Activated gamma-delta T cell treated with Interleukin-2 at 50 U/mL for 16 hours (primary cell): ENCODE measurements around the gene TCP1.
"Not testable (repeated sequence)": the region's sequence is repeated elsewhere in the genome, so short reads cannot be mapped to it uniquely, and the experiment has no call there.

Experiments
- DNase-seq: peaks from one replicate; pipeline ENCODE4 v3.0.0-alpha.2; 2020

TCP1 gene

GRCh38 chr6:159789377-159790148 lies at the start of gene TCP1:
TSS of gene TCP1 (minus strand) at chr6:159789602. CDS start at chr6:159789468, 134 bp downstream.
- DNase-seq: peak; percentile 98

- DNase-seq: no peak
Observed at GRCh38 chr6:159838020-159838744, 48.8 kb upstream of the TCP1 start.

DNA sequence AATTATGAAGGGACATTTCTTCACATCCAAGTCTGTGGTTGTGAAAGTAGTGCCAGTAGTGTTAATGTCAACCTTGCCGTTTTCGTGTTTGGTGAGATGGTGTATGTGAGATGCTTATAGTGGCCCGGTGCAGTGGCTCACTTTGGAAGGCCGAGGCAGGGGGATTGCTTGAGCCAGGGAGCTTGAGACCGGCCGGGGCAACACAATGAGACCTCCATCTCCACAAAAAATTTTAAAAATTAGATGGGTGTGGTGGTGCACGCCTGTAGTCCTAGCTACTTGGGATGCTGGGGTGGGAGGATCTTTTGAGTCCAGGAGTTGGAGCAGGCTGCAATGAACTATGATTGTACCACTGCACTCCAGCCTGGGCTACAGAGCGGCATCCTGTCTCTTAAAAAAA lies 48.1 kb upstream of the TCP1 start:
- DNase-seq: no peak

GRCh38 chr6:159836718-159837490 lies 47.5 kb upstream of the TCP1 start:
- no peak for DNase-seq

- no peak for DNase-seq
Observed at GRCh38 chr6:159833997-159834603, 44.7 kb upstream of the TCP1 start.

- no peak for DNase-seq
Observed at GRCh38 chr6:159833556-159833955, 44.2 kb upstream of the TCP1 start.

DNA sequence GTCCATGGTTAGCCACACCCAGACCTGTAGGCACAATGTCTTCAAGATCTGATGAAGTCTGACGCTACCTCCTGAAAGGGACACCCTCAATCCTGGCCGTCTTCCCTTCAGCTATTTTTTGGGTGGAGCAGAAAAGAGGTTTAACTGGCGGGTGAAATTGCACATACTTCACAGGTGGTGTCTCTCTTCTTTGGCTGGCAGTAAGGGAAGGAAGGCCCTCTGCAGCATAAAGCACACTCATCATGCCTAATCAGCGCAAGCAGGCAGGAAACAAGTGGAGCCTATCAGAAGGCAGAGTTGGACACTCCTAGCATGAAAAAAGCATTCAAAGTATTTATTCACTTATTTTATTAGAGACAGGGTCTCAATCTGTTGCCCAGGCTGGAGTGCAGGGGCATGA lies 43.5 kb upstream of the TCP1 start:
- no peak for DNase-seq

- DNase-seq: no peak
Observed at GRCh38 chr6:159831373-159831679, 41.9 kb upstream of the TCP1 start.

DNA sequence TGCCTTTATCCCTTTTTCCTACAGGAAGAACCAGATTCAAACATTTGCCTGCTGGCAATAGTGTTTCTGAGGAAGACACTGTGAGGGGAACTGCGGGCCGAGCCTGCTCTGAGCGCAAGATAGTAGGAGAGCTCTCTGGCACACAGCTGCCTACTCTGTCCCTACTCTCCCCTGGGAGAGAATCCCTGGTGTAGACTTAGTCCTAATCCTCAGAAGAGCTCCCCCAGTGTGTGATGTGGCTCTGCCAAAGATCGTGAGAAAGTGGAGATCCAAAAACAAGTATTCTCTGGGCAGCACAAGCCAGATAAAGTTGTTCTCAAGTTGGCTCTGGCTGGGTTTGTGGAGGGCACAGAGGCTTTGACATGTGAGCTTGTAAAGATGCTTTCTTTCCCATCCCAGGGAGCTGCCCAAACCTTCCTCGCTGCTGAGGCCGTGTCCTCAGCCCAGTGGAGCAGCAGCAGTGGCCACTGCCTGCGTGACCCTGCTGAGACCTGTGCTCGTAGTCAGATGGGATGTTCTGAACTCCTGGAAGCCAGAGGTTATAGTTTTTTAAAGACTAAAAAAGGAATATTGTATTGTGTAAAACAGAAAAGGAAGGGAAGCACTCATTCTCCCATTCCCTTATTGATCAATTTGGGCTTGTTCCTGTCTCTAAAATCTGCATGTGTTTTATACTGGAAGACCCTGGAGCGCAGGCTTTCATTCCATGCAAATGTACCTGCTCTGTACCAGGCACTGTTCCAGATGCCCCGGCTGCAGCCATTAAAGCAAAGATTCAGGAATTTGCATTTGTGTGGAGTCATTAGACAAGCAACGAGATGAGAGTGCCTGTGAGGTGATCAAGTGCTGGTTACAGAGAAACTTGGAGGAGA lies 41.3 kb upstream of the TCP1 start:
- no peak for DNase-seq

GRCh38 chr6:159829526-159829925 lies 40.1 kb upstream of the TCP1 start:
- DNase-seq: no peak

DNA sequence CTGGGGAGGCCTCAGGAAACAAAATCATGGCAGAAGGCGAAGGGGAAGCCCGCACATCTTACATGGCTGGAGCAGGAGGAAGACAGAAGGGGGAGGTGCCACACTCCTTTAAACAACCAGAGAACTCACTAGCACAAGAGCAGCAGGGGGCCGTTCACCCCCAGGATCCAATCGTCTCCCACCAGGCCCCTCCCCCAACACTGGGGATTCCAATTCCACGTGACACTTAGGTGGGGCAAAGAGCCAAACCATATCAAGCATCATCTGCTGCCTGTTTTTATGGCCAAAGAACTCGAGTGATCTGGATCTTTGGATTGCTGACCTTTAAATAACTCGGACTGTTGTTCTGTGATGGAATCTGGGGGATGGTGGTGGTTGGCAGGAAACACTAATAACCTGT lies 38.7 kb upstream of the TCP1 start:
- DNase-seq: no peak

- no peak for DNase-seq
Observed at GRCh38 chr6:159826968-159827647, 37.7 kb upstream of the TCP1 start.

GRCh38 chr6:159826004-159826403 lies 36.6 kb upstream of the TCP1 start:
- DNase-seq: no peak

GRCh38 chr6:159824690-159825089 lies 35.3 kb upstream of the TCP1 start:
- DNase-seq: not testable (repeated sequence)

- no peak for DNase-seq
Observed at GRCh38 chr6:159823953-159824352, 34.6 kb upstream of the TCP1 start.

GRCh38 chr6:159821726-159822125 lies 32.3 kb upstream of the TCP1 start:
- no peak for DNase-seq

- DNase-seq: no peak
Observed at GRCh38 chr6:159821122-159821521, 31.7 kb upstream of the TCP1 start.

- no peak for DNase-seq
Observed at GRCh38 chr6:159819932-159820640, 30.7 kb upstream of the TCP1 start.

DNA sequence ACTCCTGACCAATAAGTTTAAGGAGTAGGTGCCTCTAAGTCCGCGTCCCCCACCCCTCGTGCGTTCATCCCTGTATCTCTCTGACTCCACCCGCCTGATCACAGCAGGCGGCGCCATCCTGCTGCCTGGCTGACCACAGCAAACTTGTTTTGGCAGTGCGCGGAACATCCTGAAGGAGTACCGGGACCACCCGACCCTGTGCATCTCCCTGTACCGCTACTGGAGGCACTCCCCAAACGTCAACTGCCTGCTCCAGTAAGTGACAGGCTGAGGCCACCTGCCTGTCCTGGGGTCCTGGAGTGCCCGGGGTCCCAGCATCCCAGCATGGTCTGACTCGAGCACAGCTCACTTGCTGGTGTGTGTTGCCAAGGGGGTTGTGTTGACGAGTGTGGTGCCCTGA lies 29.7 kb upstream of the TCP1 start:
- no peak for DNase-seq

DNA sequence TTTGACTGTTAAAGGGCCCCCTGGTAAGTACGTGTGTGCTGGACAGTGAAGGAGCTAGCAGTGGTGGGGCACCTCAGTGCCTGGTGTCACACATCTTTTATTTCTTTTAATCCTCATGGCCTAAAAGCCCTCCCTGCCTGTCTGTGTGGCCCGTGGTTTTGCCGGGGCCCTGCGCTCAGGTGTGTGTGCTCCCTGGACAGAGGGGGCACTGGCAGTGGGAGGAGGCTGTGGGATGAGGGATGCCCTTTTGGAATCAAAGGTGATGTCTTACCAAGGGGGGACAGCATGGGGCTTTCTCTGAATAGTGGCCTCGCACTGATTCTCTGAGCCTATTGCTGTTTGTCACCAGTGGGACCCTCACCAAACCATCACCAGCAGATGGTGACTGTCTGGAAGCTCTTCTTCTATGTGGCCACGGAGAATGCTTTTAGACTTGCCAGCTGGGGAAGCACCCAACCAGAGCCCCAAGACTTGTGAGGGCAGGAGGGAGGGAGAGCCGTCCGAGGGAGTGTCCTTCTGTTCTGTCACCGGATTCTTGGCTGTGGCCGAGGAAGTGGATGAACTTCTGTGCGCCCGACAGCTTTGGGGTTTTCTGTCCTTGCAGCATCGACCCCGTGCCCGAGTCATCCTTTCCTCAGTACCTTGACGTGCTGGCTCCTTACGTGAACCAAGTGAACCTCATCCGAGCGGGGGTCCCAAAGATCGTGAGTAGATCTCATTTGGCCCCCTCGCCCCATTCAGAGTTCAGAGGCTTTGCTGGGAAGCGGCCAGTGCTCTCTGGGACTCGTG lies 28.7 kb upstream of the TCP1 start:
- no peak for DNase-seq
